Activated CD4-positive, CD25-positive, alpha-beta regulatory T cell treated with anti-CD3 and anti-CD28 coated beads, Interleukin-2, amount 50 U/mL, for 72 hours (primary cell): ENCODE measurements around the gene TACR1.
A peak's percentile ranks its signal among the peaks of the same experiment; 100 is the strongest.
"Not testable (repeated sequence)": the region's sequence is repeated elsewhere in the genome, so short reads cannot be mapped to it uniquely, and the experiment has no call there.

Experiments
- DNase-seq: peaks from one replicate; pipeline ENCODE4 v3.0.0; 2021

The TACR1 gene

DNA sequence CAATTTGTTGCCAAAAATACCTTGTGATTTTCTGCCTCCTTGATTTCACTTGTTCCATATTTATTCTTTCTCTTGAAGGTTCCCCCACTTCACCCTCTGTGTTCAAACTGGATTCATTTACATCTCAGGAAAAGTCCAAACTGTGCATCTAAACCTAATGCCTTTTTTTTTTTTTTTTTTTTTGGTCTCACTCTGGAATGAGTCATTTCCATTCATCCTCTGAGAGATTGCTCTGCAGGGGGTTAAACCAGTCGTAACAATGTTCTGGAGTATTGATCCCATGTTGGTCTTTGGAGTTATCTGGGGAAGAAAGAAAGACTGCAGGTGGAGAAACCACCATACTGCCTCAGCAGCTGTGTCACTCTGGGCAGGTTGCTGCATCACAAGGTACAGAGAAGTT lies 119.7 kb downstream of the TACR1 start:
- no peak for DNase-seq

GRCh38 chr2:75077909-75078308 lies 121.4 kb downstream of the TACR1 start:
- DNase-seq = no peak

- DNase-seq = no peak
These were observed 123.2 kb downstream of the TACR1 start for GRCh38 chr2:75076088-75076487.

- no peak for DNase-seq
These were observed 124.6 kb downstream of the TACR1 start for GRCh38 chr2:75074708-75075107.

- DNase-seq = no peak
These were observed 125.1 kb downstream of the TACR1 start for GRCh38 chr2:75074228-75074627.

DNA sequence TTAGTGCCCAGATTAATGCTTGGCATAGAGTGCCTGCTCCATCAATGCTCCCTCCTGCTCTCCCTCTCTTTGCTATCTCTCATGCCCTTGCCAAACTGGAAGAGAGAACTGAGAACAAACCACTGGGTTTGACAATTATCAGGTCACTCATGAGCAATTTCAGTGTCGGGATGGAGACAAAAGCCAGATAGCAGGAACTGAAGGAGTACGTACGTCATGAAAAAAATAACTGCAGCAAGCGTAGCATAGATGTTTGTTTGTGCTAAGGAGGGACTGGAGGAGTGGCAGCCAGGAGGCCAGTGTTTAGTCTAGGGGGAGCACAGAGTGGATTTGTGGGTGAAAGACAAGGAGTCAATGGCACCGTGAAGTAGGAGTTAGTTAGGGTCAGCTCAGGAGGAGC lies 127.6 kb downstream of the TACR1 start:
- DNase-seq = no peak

DNA sequence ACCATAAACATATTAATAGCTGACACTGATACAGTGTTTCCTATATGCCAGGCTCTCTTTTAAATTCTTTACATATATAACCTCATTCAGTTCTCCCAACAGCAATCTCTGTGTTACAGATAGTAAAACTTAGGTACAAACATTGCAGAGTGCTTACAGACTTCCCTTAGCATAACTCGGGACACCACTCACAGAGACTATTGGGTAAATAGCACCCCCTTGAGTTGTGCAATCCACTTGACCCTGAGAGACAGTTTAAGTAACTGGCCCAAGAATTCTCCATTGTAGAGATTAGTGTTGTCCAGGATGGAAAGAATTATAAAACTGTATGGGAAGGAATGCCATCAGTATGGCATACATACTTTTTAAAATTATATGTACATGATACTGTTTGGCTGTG lies 130.8 kb downstream of the TACR1 start:
- DNase-seq = no peak

DNA sequence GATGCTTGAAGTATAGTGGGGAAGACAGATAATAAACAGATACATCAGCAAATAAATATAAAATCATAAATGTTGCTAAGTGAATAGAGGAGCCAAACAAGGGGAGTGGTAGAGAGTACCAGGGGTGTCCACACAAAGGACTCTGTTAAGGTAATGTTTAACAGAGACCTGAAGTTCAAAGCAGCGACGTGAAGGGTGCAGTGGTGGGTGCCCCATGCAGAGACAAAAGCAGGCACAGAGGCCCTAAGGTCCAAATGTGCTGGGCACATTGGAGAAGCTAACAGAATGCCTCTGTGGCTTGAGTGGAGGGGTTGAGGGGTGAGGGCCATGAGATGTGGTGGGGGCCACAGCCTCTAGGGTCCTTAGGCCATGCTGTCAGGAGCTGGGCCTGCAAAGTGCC lies 131.8 kb downstream of the TACR1 start:
- no peak for DNase-seq

DNA sequence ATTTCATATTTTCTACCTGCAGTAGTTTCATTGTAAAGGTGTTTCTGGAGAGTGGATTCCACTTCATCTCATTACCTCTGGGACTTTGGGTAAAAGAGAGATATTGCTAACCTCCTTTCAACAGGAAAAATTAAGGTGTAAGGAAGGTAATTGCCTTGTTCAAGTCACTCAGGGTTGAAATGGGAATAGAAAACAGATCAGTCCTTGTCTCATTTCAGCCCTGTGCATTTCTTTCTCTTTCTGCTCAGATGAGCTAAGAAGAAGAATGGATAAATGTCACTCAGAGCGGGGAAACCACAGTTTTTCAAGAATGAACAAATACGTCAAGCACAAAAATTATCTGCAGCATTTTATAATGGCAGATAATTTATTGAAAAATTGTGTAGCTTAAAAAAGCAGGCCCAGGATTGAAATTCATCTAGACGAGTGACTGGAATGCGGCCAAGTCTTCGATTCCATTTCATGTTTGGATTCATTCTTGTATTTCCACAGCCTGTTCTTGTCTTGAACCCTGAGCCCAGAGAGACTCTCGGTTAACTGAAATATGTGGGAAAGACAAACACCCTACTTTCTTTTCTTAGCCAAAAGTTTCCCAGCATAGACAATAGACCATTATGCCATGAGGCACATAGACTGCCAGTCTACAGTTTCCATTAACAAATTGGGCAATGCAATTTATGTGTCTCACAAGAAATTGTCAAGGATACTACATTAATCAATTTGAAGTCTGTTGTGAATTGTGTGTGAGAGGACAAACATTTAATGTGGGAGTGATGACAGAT lies 133.0 kb downstream of the TACR1 start:
- no peak for DNase-seq

DNA sequence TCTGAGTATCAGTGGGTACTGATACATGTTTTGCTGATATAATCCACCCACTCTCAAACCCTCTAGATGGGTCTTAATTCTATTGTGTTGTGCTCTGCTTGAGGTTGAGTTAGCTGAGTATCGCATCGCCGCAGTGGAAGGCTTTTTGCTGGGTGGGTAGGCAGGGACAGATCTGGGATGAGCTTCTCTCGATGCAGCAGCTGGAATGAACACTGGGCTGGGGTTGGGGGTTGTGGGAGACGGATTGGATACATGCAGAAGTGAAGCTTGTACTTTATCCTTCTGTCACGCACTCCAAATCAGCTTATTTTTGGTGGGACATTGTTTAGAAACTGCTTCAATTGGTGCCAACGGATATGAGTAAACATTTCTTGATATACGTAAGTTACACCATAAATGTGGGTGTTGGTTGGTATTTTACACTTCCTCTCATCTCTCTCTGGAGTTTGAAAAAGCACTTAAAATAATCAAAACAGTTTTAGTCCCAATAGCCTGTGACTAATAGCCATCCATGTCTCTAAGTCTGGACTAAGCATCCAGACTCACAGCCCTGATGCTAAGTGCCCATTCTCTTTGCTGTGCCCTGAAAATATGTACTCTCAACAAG lies 133.8 kb downstream of the TACR1 start:
- no peak for DNase-seq

- peak; percentile 60 for DNase-seq
These were observed 134.5 kb downstream of the TACR1 start for GRCh38 chr2:75064691-75065396.

GRCh38 chr2:75063906-75064305 lies 135.4 kb downstream of the TACR1 start:
- no peak for DNase-seq

- DNase-seq = no peak
These were observed 140.9 kb downstream of the TACR1 start for GRCh38 chr2:75058427-75058826.

DNA sequence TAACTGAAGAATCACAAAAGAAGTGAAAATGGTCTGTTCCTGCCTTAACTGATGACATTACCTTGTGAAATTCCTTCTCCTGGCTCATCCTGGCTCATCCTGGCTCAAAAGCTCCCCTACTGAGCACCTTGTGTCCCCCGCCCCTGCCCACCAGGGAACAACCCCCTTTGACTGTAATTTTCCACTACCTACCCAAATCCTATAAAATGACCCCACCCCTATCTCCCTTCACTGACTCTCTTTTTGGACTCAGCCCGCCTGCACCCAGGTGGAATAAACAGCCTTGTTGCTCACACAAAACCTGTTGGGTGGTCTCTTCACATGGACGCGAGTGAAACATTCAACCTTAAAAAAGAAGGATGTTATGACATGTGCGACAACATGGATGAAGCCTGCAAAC lies 142.2 kb downstream of the TACR1 start:
- not testable (repeated sequence) for DNase-seq

- DNase-seq = no peak
These were observed 143.3 kb downstream of the TACR1 start for GRCh38 chr2:75055820-75056675.

DNA sequence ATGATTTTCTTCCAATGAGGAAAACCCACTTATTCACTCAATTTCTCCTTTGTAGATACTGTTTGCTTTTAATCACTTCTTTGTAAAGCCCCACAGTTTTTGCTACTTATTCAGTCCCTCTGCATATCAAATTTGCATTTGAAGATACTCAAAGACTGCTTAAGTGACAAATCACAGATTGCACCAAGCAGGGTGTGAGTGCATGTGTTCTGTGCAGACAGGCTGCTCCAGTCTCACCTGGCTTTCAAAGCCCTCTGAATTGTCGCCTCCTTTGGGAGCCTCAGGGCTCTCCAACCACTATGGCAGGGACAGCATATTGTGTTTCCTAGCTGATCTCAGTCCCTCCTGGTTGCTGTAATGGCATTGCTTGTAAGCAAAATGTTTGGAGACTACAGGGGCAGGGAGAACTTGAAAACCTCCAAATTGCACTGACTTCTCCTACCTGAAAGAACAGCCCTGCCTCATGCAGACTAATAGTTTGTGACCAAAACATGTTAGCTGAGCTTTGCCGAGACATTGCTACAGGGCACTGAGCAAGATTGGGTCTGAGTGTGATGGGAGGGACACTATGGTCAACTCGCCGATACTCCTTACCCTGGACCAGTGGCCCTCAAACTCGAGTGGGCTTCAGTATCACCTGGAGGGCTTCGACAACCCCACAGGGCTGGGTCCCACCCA lies 144.0 kb downstream of the TACR1 start:
- no peak for DNase-seq

- DNase-seq = no peak
These were observed 145.0 kb downstream of the TACR1 start for GRCh38 chr2:75054296-75054695.

GRCh38 chr2:75053484-75054112 lies 145.7 kb downstream of the TACR1 start:
- DNase-seq = no peak

GRCh38 chr2:75047992-75048625 lies 151.2 kb downstream of the TACR1 start:
- no peak for DNase-seq

GRCh38 chr2:75047189-75047991 lies 151.9 kb downstream of the TACR1 start:
- no peak for DNase-seq
